ENCODE results near the gene GNG7. TPM values are rescaled to one million over a fixed set of nuclear protein-coding genes. Genes with fewer than 3 reads are reported as not detected.
A peak's percentile ranks its signal among the peaks of the same experiment; 100 is the strongest.

The GNG7 gene
- total RNA-seq, 1 donor from 2014 or later, result 8.5 TPM

DNA sequence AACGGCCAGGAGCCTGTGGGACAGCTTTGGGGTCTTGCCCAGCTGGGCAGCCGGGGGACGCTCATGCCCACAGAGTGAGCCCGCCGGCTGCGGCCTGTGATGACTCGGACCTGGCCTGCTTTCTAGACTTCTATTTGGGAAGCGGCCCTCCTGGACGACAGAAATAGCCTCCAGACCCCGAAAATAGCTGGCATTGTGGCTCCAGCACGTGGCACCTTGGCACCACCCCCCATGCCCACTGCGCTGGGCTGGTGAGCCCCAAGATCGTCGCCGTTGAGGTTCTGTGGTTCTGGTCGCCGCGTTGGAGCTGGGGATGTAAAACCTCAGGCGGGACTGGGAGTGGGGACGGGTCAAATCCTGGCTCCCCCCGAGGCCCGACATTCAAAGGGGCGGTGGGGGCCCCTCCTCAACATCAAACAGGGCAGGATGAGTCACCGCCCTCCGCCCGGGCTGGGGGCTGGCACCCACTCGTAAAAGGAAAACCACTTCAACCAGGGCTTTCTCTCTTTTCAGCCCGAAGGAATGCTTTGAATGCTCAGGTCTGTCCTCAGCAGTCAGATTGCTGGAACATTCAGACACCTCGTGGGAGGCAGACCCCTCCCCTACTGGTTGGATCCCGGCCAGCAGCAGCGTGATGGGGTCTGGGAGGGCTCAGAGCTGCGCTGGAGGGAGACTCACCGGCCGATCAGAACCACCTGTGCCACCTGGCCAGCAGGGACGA lies 184.5 kb downstream of the GNG7 start:
- Mint-ChIP-seq H3K27me3 (ENCODE audit: low read depth) (no peaks in the 10 kb centered on the region), H3K4me3 (peak overlapping the region; percentile 13), H3K9me3 (peaks cover 3% of the 10 kb centered on the region), H3K36me3 (peaks cover 4% of the 10 kb centered on the region), H3K27ac (peak overlapping the region; percentile 95), H3K4me1 (peaks cover 18% of the 10 kb centered on the region)
- TF ChIP-seq CTCF (IDR thresholded peaks at IDR 0.05; ENCODE audit: unreplicated experiment), result no peak
- DNase-seq (ENCODE audit: low spot score in 2 of 2, unreplicated experiment in 2 of 2), result peak; percentile 61 to 85

DNA sequence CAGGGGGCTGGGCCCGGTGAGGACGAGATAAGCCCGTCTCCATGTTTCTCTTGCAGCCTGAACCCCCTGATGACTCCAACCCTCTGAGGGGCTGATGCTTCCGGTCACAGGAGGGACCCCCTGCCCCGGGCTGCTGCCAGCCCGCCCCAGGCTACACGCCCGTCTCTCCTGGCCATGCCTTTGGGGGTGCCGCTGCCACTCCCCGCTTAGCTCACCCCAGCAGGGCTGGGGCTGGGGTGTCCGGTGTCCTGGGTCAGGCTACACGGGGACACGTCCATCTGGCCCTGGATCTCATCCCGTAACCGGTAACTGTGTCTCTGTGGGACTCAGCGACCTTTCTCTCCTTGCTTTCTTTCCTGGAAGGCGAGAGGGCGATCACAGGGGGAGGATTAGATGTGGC lies 185.8 kb downstream of the GNG7 start:
- Mint-ChIP-seq H3K4me3 (no peak overlapping the region), H3K27ac (no peak overlapping the region), H3K36me3 (peaks cover 4% of the 10 kb centered on the region), H3K9me3 (peaks cover 3% of the 10 kb centered on the region), H3K4me1 (peaks cover 11% of the 10 kb centered on the region), H3K27me3 (ENCODE audit: low read depth) (no peaks in the 10 kb centered on the region)
- no peak for DNase-seq (ENCODE audit: low spot score in 2 of 2, unreplicated experiment in 2 of 2)
- TF ChIP-seq CTCF (IDR thresholded peaks at IDR 0.05; ENCODE audit: unreplicated experiment), result no peak

GRCh38 chr19:2514981-2515518 lies 187.4 kb downstream of the GNG7 start:
- Mint-ChIP-seq H3K36me3 (peaks cover 4% of the 10 kb centered on the region), H3K4me3 (no peak overlapping the region), H3K4me1 (peaks cover 13% of the 10 kb centered on the region), H3K27ac (no peak overlapping the region), H3K27me3 (ENCODE audit: low read depth) (no peaks in the 10 kb centered on the region), H3K9me3 (peaks cover 3% of the 10 kb centered on the region)
- no peak for TF ChIP-seq CTCF (IDR thresholded peaks at IDR 0.05; ENCODE audit: unreplicated experiment)
- DNase-seq (ENCODE audit: low spot score in 2 of 2, unreplicated experiment in 2 of 2), result no peak

DNA sequence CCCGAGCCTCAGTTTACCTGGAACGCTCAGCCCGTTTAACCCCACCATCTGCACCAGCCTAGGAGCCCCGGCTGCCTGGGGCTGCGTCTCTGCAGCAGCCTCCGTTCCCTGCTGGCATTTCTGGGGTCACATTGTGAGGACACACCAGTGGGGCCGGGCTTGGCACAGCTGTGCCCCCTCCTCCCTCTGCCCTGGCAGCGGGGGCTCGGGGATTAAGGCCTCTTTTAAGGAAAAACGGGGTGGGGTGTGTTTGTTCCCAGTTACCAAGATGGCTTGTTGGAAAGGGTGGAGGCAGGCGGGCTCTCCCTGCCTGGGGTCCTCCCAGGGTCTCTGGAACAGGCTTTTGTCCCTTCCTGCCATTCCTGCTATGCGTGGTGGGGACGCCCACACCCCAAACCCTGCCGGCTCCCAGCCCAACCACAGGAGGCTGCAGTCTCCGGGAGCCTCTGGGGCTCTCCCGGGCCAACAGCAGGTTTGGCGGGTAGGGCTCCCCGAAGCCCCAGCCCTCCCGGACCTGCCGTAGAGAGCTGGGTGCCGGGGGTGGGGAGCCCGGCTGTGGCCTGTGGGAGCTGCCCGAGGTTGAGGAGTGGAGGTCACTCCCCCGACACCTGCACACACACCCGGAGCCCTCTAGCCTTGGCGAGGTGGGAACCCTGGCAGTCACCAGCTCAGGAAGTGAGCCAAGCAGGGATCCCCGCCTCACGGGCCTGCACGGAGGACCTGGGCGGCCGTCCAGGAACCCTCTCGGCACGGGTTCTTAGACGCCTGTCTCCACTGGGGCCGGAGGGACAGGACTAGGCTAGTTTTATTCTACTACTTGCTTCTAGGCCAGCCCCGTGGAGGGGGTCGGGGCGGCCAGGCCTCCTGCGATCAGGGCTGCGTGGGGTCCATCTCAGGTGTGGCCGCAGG lies 189.7 kb downstream of the GNG7 start:
- H3K27me3 Mint-ChIP-seq (ENCODE audit: low read depth), result no peaks in the 10 kb centered on the region
- H3K36me3 Mint-ChIP-seq, result peaks cover 4% of the 10 kb centered on the region
- TF ChIP-seq CTCF (IDR thresholded peaks at IDR 0.05; ENCODE audit: unreplicated experiment), result no peak
- peaks cover 3% of the 10 kb centered on the region for H3K9me3 Mint-ChIP-seq
- no peak for DNase-seq (ENCODE audit: low spot score in 2 of 2, unreplicated experiment in 2 of 2)
- peaks cover 4% of the 10 kb centered on the region for H3K4me1 Mint-ChIP-seq
- no peak overlapping the region for H3K27ac Mint-ChIP-seq
- H3K4me3 Mint-ChIP-seq, result no peak overlapping the region

GRCh38 chr19:2511991-2512390 lies 190.5 kb downstream of the GNG7 start:
- peaks cover 4% of the 10 kb centered on the region for H3K36me3 Mint-ChIP-seq
- no peak overlapping the region for H3K4me3 Mint-ChIP-seq
- no peak for TF ChIP-seq CTCF (IDR thresholded peaks at IDR 0.05; ENCODE audit: unreplicated experiment)
- H3K27me3 Mint-ChIP-seq (ENCODE audit: low read depth), result no peaks in the 10 kb centered on the region
- peak overlapping the region; percentile 16 for H3K27ac Mint-ChIP-seq
- H3K4me1 Mint-ChIP-seq, result peaks cover 6% of the 10 kb centered on the region
- peaks cover 3% of the 10 kb centered on the region for H3K9me3 Mint-ChIP-seq
- DNase-seq (ENCODE audit: low spot score in 2 of 2, unreplicated experiment in 2 of 2), result no peak
